Cardiac fibroblast (primary cell): Measurements from ENCODE around the gene P2RX6.
A peak's percentile ranks its signal among the peaks of the same experiment; 100 is the strongest.

Source experiments
- DNase-seq, 2 donors: peaks; one replicate each; pipeline versions ENCODE4 v3.0.0 to v3.0.0-alpha.2; 2010; ENCODE audit warnings: low read depth in 2 of 2
- H3K4me3 ChIP-seq, 2 donors: replicated peaks in 1 of 2; 1 replicate in 1 of 2; 2 replicates in 1 of 2; pipeline ENCODE4 v1.5.1; 2011; ENCODE audit warnings: low read depth in 2 of 2, low read length in 2 of 2, mild to moderate bottlenecking in 2 of 2, moderate library complexity in 1 of 2
- CTCF ChIP-seq: IDR thresholded peaks from one replicate; pipeline ENCODE4 v1.5.1; 2011; ENCODE audit warnings: low read depth, mild to moderate bottlenecking, low read length, inconsistent platforms

P2RX6 gene

GRCh38 chr22:21014726-21015465, at the start of gene P2RX6:
Gene P2RX6, plus strand, starts transcription at chr22:21015165. Its CDS starts 10 bp downstream, at chr22:21015175.
- TF ChIP-seq CTCF: no peak
- peak; percentile 45 to 82 for DNase-seq
- H3K4me3 ChIP-seq: peak within 1 kb of the TSS; percentile 60 to 64

GRCh38 chr22:20965888-20966855, 48.8 kb upstream of the P2RX6 start:
- no peak for DNase-seq
- no peak for TF ChIP-seq CTCF
- no peak overlapping the region for H3K4me3 ChIP-seq

GRCh38 chr22:20966883-20967696, 47.9 kb upstream of the P2RX6 start, which contains the start of gene AIFM3:
Gene AIFM3, plus strand, starts transcription at chr22:20967255. Its CDS starts 690 bp downstream, at chr22:20967945.
- no peak within 1 kb of the TSS for H3K4me3 ChIP-seq
- DNase-seq: no peak
- TF ChIP-seq CTCF: no peak

GRCh38 chr22:20967697-20968211, 47.2 kb upstream of the P2RX6 start:
- no peak for DNase-seq
- no peak for TF ChIP-seq CTCF
- no peak overlapping the region for H3K4me3 ChIP-seq

- no peak for DNase-seq
- no peak overlapping the region for H3K4me3 ChIP-seq
- no peak for TF ChIP-seq CTCF
These were observed 46.5 kb upstream of the P2RX6 start for GRCh38 chr22:20968281-20968977.
